SU-DHL-6 (cell line): ENCODE measurements around the gene CLDN14.

Source experiments
- H2AFZ ChIP-seq: fragments of 200-600 bp; sonication (generic); 2 replicates; pipeline ENCODE4 v1.6.1; 2014; ENCODE audit warnings: low read depth, mild to moderate bottlenecking, moderate library complexity, mixed read lengths, antibody characterized with exemption, low read length; ENCODE audit not compliant: severe bottlenecking
- H3F3A ChIP-seq: fragments of 200-600 bp; shearing (Covaris generic); 2 replicates; pipeline ENCODE4 v1.6.0; 2016; ENCODE audit warnings: antibody characterized with exemption, mild to moderate bottlenecking; ENCODE audit not compliant: insufficient read depth
- H3K27ac ChIP-seq: fragments of 200-600 bp; sonication (generic); 2 replicates; pipeline ENCODE4 v1.5.1; 2016; ENCODE audit warnings: low read depth, mild to moderate bottlenecking, low read length, moderate library complexity, mixed read lengths
- H3K27me3 ChIP-seq: fragments of 200-600 bp; sonication (generic), shearing (Covaris generic); 2 replicates; pipeline ENCODE4 v1.6.0; 2014; ENCODE audit warnings: mild to moderate bottlenecking, low read length
- H3K36me3 ChIP-seq: fragments of 200-600 bp; sonication (generic); 2 replicates; pipeline ENCODE4 v1.6.1; 2014; ENCODE audit warnings: mild to moderate bottlenecking, low read length, mixed read lengths
- H3K4me2 ChIP-seq: fragments of 300-600, 200-600 bp; shearing (Covaris generic), sonication (generic); 2 replicates; pipeline ENCODE4 v1.6.0; 2014; ENCODE audit warnings: low read length, low read depth, mild to moderate bottlenecking; ENCODE audit not compliant: poor library complexity, severe bottlenecking
- H3K4me3 ChIP-seq: fragments of 200-600 bp; sonication (generic); 2 replicates; pipeline ENCODE4 v1.5.1; 2014; ENCODE audit warnings: antibody characterized with exemption, low read length, mild to moderate bottlenecking, mixed read lengths; ENCODE audit not compliant: insufficient read depth, poor library complexity, severe bottlenecking
- H3K79me2 ChIP-seq: fragments of 200-600 bp; sonication (generic); 2 replicates; pipeline ENCODE4 v1.6.1; 2014; ENCODE audit warnings: mild to moderate bottlenecking, low read length, moderate library complexity; ENCODE audit not compliant: insufficient read depth
- H3K9ac ChIP-seq: fragments of 200-600 bp; sonication (generic); 2 replicates; pipeline ENCODE4 v1.7.0; 2014; ENCODE audit warnings: mild to moderate bottlenecking, low read length
- H3K9me2 ChIP-seq: fragments of 200-600 bp; sonication (generic); replicated peaks from 2 replicates; pipeline ENCODE4 v1.6.1; 2014; ENCODE audit warnings: low read length; ENCODE audit not compliant: insufficient read depth
- H3K9me3 ChIP-seq: fragments of 200-600 bp; sonication (generic); 2 replicates; pipeline ENCODE4 v1.6.1; 2014; ENCODE audit warnings: low read length, mixed read lengths; ENCODE audit not compliant: insufficient read depth
- H4K20me1 ChIP-seq: fragments of 200-600 bp; sonication (generic); 2 replicates; pipeline ENCODE4 v1.6.1; 2014; ENCODE audit warnings: low read depth, mild to moderate bottlenecking, antibody characterized with exemption, low read length, moderate library complexity, mixed read lengths
- CTCF ChIP-seq: fragments of 200-600 bp; sonication (generic); IDR thresholded peaks from one replicate; pipeline ENCODE4 v1.5.1; 2017; ENCODE audit warnings: antibody characterized with exemption, mild to moderate bottlenecking, low read length, moderate library complexity; ENCODE audit not compliant: insufficient read depth, poor library complexity, severe bottlenecking
- EZH2phosphoT487 ChIP-seq: fragments of 200-600 bp; sonication (generic), shearing (Covaris generic); conservative IDR thresholded peaks from 2 replicates; pipeline ENCODE4 v1.6.1; 2018; ENCODE audit warnings: mild to moderate bottlenecking, antibody characterized with exemption, low read length, moderate library complexity, mixed read lengths

Gene CLDN14

GRCh38 chr21:36466061-36466511, 13.8 kb downstream of the CLDN14 start:
- Histone ChIP-seq H3K9me3 (no peaks in the 10 kb centered on the region), H3K27ac (no peak overlapping the region), H3K27me3 (no peaks in the 10 kb centered on the region), H3K4me2 (no peak overlapping the region), H3K79me2 (no peaks in the 10 kb centered on the region), H4K20me1 (no peaks in the 10 kb centered on the region), H3K9me2 (no peaks in the 10 kb centered on the region), H3F3A (no peaks in the 10 kb centered on the region), H2AFZ (no peak overlapping the region), H3K36me3 (no peaks in the 10 kb centered on the region), H3K9ac (no peak overlapping the region), H3K4me3 (no peak overlapping the region)
- TF ChIP-seq EZH2phosphoT487: no peak
- no peak for TF ChIP-seq CTCF

- no peaks in the 10 kb centered on the region for H3F3A ChIP-seq
- no peak overlapping the region for H2AFZ ChIP-seq
- no peaks in the 10 kb centered on the region for H3K9me3 ChIP-seq
- H3K36me3 ChIP-seq: no peaks in the 10 kb centered on the region
- H3K79me2 ChIP-seq: no peaks in the 10 kb centered on the region
- H3K9ac ChIP-seq: no peak overlapping the region
- TF ChIP-seq CTCF: no peak
- no peak for TF ChIP-seq EZH2phosphoT487
- H3K9me2 ChIP-seq: no peaks in the 10 kb centered on the region
- no peak overlapping the region for H3K4me2 ChIP-seq
- H3K27ac ChIP-seq: no peak overlapping the region
- H3K27me3 ChIP-seq: no peaks in the 10 kb centered on the region
- no peaks in the 10 kb centered on the region for H4K20me1 ChIP-seq
- H3K4me3 ChIP-seq: no peak overlapping the region
Observed at GRCh38 chr21:36465478-36465877, 14.4 kb downstream of the CLDN14 start.

GRCh38 chr21:36464590-36464989, 15.3 kb downstream of the CLDN14 start:
- H3K9ac ChIP-seq: no peak overlapping the region
- H3K27me3 ChIP-seq: no peaks in the 10 kb centered on the region
- H3F3A ChIP-seq: no peaks in the 10 kb centered on the region
- H3K79me2 ChIP-seq: no peaks in the 10 kb centered on the region
- no peaks in the 10 kb centered on the region for H3K9me2 ChIP-seq
- no peaks in the 10 kb centered on the region for H3K36me3 ChIP-seq
- H3K4me2 ChIP-seq: no peak overlapping the region
- no peaks in the 10 kb centered on the region for H4K20me1 ChIP-seq
- H3K4me3 ChIP-seq: no peak overlapping the region
- H3K27ac ChIP-seq: no peak overlapping the region
- no peaks in the 10 kb centered on the region for H3K9me3 ChIP-seq
- no peak overlapping the region for H2AFZ ChIP-seq
- TF ChIP-seq CTCF (no peak), EZH2phosphoT487 (no peak)

GRCh38 chr21:36463991-36464390, 15.9 kb downstream of the CLDN14 start:
- Histone ChIP-seq H3F3A (no peaks in the 10 kb centered on the region), H3K4me2 (no peak overlapping the region), H3K36me3 (no peaks in the 10 kb centered on the region), H3K9me3 (no peaks in the 10 kb centered on the region), H3K9me2 (no peaks in the 10 kb centered on the region), H2AFZ (no peak overlapping the region), H3K4me3 (no peak overlapping the region), H3K9ac (no peak overlapping the region), H3K27me3 (no peaks in the 10 kb centered on the region), H4K20me1 (no peaks in the 10 kb centered on the region), H3K27ac (no peak overlapping the region), H3K79me2 (no peaks in the 10 kb centered on the region)
- no peak for TF ChIP-seq EZH2phosphoT487
- no peak for TF ChIP-seq CTCF
